HuH-7 (cell line): ENCODE data around the gene ABCG8.

Experiments used
- DNase-seq: peaks from one replicate; pipeline ENCODE4 v3.0.0; 2011; ENCODE audit warnings: low spot score

Gene ABCG8

DNA sequence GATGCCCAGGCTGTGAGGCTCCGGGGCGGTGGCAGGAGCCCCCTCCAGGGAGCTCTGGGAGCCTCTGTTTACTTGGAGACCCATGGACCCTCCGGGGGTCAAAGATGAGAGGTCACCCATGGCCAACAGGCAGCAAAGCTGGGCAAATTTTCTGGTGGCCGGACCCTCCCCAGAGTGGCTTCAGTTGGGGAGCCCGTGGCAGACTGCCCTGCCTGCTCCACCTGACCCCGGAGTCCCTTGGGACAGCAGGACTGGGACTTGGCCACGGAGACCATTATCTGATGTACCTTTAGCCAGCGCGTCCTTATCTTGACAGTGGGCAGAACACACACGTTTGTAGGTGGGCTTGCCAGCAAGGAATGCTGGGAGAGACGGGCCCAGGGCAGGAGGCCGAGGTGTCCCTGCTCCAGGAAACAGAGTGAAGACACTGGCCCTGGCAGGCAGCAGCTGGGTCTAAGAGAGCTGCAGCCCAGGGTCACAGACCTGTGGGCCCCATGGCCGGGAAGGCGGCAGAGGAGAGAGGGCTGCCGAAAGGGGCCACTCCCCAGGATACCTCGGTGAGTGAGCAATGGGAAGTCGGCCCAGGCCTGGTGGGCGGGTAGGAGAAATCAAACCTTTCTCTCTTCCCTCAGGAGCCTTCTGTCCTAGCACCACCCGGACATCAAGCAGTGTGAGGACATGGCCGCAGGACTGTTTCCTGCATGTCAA is at the start of gene ABCG8, which contains the start of gene ABCG5:
ABCG8 (plus strand) TSS at position 412 of the 708 bp plus-strand sequence; CDS start at position 495, 83 bp downstream.
ABCG5 (minus strand) TSS at position 280 of the 708 bp plus-strand sequence; CDS start at position 120, 160 bp downstream.
- no peak for DNase-seq

DNA sequence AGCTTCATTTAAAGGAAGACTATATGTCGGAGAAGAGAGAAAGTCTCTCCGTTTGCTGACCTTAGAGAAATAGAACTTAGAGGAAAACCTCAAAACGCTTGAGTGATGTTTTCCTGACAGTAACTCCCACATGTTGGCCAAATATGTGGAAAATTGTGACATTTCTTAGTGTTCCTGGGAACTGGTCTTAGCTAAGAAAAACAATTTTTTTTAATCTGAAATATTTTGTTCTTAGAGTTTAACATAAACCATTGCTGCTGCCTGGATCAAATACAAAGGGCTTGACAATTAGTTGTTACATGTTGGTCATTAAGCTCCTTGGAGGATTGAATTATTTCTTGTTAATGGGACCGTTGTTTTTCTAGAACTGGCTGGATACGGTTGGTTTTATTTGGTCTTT is 48.6 kb upstream of the ABCG8 start:
- no peak for DNase-seq

DNA sequence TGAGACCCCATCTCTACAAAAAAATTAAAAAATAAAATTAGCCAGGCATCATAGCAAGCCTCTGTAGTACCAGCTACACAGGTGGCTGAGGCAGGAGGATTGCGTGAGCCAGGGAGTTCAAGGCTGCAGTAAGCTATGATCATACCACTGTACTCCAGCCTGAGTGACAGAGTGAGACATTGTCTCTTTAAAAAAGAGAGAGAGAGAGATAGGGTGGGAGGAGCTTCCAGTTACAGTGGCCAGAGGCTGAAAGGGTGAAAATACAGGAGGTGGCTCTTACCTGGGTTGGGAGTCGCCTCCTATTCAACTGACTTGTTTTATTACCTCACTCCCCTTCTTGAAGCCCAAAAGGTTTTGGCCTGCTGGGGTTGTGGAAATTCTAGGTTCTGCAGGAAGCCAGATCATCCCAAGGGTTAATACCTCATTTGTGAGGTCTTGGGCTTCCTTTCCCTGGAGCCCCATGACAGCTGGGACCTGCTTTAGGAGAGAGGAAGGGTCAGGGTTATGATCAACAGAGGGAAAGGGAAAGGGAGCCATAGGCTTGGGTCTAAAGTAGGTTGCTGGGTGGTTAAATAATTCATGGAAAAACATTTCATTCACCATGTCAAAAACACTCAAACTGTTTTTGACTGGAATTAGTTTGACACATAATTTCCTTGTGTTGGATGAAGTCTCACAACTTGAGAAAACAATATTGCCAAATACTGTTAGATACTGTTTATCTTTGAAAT is 47.6 kb upstream of the ABCG8 start:
- no peak for DNase-seq

DNA sequence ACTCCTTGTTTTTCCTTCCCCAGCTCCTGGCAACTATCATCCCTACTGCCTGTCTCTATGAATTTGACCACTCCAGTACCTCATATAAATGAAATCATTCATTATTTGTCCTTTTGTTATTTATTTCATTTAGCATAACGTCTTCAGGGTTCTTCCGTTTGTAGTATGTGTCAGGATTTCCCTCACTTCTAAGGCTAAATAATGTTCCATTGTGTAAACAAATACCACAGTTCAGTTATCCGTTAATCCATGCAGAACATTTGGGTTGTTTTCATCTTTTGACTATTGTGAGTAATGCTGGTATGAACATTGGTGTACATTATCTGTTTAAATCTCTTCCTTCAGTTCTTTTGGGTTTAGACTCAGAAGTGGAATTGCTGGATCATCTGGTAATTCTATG is 46.1 kb upstream of the ABCG8 start:
- DNase-seq, result no peak

DNA sequence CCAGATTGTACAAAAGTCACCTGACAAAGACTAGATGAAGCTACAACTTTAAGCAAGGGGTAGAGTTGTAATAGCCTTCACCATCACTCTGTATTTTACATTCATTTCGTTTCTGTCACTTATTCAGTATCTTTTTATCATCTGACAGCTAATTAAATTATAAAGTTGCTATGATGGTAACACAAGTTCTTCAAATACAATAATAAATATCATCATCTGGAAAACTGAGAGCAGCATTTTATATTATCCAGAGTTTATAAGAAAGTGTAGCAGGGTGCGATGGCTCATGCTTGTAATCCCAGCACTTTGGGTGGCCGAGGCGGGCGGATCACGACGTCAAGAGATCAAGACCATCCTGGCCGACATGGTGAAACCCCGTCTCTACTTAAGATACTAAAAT is 43.8 kb upstream of the ABCG8 start:
- no peak for DNase-seq

DNA sequence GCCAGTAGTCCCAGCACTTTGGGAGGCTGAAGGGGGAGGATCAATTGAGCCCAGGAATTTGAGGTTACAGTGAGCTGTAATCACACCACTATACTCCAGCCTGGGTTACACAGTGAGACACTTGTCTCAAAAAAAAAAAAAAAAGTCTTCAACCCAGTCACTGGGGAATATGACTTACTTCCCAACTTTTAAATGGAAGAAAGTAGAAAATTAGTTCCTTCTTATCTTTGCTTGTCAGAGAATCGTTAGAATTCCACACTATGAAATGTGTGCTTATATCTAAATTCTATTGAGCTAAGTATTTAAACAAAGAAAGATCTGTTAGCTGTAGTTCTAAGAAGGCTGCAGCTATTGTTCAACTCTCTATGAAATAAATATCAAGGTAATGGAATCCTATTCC is 42.6 kb upstream of the ABCG8 start:
- no peak for DNase-seq

DNA sequence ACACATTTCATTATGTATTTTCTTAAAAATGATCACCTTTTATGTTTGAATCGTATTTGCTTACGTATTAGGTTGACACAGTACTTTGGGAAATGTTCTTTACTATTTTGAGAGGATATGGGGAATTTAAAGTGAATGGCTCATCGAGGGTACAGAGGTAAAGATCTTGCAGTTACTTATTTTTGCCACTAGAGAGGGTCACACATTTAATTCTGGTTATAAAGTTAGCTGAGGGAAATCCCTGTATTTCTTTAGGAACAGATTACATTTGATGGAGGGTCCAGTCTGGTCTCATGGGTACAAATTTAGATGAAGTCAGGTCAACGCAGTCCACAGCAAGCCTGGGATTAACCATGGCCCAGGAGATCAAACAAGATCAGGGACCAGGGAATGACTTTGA is 40.5 kb upstream of the ABCG8 start:
- no peak for DNase-seq

DNA sequence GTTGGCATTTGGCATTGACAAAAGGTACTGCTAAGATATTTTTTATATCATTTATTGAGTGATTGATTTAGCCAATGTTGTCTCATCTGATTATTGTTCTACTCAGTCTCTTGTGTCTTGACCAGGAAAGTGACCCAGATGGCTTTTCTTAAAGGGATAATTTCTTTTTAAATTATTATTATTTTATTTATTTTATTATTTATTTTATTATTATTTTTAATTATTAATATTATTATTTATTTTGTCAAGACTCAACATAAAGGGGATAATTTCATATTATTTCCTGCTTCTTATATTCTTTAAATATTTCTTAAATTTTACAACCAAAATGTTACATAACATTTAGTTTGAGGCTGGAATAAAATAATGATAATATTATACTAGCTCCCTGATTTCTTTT is 37.9 kb upstream of the ABCG8 start:
- no peak for DNase-seq

DNA sequence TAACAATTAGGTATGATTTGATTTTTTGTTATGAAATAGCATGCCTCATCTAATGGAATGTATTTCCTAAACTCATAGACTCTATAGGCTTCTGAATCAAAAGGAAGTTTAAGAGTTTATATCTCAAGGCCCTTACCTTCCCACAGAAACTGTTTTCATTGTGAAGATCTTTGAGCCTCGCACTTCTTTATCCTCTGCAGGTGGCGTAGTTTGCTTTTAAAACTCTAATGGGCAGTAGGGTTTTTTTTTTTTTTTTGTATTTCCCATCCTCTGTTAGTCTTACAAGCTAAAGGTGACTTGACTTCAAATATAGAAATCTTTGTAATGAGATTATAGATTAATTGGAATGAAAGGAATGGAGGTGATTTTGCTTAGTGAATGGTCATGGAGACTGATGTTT is 36.6 kb upstream of the ABCG8 start:
- DNase-seq, result no peak

DNA sequence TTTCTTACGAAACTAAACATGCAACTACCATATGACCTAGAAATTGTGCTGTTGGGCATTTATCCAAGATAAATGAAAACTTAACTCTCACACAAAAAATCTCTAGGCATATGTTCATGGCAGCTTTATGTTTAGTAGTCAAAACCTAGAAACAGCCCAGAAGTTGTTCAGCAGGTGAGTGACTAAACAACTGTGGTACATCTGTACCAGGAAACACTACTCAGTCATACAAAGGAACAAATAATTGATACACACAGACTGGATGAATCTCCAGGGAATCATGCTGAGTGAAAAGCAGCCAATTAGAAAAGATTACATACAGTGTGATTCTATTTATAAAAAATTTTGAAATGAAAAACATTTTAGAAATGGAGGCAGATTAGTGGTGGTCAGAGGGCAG is 35.7 kb upstream of the ABCG8 start:
- DNase-seq, result no peak

DNA sequence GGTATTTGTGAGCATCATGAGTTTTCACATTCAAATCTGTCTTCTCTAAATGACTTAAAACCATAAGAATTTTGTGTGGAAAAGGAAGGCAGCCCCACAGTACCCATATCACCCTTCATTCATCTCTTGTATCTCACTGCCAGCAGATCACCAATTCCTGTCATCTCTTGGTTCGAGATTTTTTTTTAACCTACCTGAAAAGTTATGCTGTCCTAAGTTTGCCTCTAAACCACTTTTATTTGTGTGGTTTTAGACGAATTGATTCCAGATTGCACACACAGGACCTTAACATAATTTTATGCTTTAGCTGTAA is 32.1 kb upstream of the ABCG8 start:
- DNase-seq, result no peak

DNA sequence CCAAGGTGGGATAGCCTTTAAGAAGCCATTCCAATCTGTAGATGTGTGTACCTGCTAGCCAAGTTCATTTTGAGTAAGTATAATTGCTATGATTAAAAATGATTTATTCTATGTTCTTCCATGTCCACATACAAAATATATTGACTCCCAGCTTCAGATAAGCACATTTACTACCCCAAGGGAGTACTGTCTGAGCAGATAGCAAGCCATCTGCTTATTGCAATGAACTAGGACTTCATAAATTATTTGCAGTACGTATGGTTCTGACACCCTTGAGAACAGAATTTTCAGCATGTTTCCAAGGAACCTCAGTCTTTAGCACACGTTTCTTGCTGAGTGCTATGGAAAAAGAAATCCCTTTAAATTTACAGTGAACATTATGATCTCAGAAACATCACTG is 28.3 kb upstream of the ABCG8 start:
- DNase-seq, result no peak

DNA sequence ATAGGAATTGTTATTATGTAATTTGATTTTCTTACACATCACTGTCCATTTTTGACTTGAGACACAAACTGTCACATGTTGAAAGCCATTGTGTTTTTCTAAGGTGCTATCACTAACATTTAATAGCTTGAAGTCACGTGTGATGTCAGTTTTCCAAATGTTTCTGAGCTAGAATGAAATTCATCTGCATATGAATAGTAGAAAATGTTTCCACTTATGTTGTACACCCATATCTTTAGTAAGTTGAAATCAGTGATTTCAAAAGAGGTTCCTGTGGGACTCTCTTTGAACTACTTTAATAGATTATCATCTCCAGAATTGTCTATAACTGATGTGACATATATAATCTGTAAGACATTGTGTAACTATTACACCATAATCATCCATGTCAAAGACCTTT is 27.9 kb upstream of the ABCG8 start:
- no peak for DNase-seq

DNA sequence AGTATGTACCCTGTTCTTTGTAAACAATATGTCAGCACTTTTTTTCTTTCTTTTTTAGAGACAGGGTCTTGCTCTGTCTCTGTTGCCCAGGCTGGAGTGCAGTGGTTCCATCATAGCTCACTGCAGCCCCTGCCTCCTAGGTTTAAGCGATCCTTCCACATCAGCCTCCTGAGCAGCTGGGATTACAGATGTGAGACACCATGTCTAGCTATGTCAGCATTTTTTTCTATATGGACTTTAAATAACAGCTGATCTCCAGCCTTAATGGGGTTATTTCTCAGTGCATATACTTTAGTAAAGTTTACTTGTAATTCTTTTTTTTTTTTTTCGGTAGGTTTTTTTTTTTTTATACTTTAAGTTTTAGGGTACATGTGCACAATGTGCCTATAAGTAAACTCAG is 26.8 kb upstream of the ABCG8 start:
- DNase-seq, result no peak

DNA sequence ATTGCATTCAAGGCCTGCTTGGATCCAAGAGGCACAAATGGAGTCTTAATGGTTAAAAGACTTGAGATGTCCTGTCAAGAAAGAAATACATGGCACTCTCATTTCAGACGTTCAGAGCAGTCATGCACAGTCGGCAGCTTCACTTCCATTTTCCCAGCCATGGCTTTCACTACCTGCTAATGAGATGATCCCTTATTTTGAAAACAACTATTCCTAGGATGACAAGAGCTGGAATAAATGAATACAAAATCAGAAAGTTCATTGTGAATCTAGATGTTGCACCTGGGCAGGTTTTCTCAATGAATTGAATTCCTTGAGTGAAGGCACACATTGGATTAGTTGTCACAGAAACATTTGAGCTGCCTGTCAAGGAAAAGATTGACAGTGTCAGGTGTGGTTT is 25.8 kb upstream of the ABCG8 start:
- no peak for DNase-seq

DNA sequence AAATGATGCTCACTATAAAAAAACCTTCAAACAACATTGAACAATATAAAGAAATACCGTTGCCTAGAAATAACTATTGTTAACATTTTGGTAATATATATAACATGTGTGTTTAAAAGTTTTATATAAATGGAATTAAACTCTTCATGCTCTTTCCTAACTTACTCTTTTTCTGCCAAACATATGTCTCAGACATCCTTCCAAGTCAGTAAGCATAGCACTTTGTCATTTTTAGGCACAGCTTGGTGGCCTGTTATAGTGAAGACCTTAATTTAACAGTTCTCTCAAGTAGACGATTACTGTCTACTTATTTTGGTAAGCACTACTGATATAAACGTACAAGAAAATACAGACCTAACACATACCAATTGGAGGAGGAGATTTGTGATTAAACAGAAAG is 24.1 kb upstream of the ABCG8 start:
- no peak for DNase-seq

DNA sequence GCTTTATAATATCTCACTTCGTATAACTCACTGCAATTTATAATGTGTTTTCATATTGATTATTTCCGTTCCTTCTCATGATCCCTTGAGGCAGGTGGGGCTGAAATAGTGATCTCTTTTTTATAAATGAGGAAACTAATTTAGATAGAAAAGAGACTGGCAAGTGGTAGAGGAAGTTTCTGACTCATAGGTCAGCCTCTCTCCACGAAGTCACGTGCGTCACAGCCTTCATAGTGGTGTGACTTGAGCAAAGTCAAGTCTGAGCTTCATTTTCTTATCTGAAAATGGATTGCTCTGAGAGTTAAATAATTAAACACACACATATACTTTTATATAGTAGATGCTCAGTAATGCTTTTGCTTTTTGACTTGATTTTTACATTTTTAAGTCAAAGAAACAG is 20.0 kb upstream of the ABCG8 start:
- DNase-seq, result no peak

DNA sequence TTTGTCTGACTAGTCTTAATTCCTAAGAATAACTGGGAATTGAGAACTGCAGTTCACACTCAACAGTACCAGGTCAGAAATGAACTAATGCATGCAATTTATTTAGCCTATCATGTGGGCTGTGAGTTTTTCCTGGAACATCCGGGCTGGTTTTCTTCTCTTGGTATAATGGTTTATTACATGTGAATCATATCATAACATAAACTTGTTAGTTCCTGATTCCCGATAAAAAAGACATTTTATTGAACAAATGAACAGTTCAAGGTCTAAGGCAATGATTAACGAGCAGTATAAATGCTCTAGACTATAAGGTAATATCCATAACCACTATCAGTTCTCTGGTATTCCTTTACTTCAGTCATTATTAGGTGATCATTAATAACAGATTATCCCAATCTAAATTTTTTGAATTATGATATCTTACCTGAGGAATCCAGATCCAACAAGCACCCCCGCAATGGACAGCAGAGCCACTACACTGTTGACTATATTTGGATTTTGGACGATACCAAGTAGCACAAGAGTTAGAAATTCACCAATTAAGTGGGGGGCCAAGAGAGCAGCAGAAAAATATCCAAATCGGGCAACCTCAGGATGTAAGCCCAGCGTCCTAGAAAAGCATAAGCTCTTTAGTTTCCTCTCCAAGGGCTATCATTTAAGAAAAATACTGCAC is 19.1 kb upstream of the ABCG8 start:
- no peak for DNase-seq

DNA sequence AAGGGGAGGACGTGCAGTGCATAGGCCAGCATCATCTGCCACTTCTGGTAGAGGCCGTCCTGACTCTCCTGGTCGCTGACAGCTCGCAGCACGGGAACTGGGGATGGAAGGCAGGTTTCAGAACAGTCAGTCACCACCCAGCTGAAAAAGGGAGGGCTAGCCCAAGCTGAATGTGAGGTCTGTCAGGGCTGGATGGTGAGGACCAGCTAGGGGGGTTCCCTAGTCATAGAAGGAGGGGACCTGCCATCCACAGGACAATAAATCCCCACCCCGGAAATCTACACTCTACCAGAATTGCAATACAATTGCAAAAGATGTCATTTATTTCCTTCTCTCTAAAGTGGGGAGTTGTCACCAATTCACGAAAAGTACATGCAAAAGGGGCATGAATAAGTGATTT is 15.9 kb upstream of the ABCG8 start:
- DNase-seq, result no peak

DNA sequence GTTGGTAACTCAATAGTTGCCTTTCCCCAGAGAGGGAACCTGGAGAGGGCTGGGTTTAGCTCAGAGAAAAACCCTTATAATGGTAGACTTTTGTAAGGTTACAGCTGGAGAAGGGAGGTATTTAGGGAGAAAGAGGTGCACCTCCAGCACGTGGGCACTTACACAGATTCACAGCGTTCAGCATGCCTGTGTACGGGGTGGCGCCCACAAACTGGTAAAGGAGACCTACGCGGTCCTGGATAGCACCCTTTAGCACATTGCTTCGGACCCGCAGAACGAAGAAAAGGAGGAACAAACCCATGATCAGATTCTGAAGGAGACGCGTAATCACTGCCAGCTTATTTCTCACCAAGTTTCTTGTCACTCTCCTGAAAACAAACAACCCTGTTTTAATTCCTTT is 15.0 kb upstream of the ABCG8 start:
- DNase-seq, result no peak

DNA sequence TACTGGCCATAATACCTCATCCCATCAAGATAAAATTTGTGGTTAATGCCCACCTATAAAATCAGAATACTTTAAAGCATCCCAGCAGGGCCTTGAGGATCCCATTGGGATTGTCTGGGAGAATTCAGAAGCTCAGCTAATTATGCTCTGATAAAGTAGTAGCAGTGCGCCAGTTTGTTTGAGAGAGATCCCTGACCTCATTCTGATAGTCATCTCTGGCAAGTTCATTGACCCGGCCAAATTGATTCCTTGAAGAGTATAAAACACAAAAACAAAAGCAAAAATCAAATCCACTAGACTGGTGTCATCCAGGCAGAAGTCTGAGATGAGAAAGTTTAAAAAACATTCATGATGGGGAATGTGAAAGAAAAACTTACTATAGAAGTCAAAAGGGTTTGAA is 14.3 kb upstream of the ABCG8 start:
- DNase-seq, result no peak

DNA sequence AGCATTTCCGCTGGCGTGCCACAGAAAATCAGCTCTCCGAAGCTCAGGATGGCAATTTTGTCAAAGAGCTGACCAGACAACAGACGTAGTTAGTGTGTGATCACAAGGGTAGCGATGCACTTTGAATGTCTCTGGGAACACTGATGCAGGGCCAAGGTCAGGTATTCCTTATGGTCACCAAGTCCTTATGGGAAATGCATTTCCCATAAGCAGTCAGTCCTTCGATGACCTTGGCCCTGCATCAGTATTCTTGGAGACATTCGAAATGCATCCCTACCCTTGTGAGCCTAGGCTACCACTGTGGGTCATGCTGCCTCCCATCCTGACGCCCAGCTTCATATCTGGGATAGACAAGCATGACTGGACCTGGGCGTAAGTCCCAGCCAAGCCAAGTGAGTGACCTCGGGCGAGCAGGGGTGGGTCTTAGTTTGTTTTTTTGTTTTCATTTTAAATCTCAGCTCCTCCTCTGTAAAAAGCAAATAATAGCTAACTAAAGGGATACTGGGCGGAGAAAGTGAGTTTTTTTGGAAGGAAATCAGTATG is 13.7 kb upstream of the ABCG8 start:
- DNase-seq, result no peak

DNA sequence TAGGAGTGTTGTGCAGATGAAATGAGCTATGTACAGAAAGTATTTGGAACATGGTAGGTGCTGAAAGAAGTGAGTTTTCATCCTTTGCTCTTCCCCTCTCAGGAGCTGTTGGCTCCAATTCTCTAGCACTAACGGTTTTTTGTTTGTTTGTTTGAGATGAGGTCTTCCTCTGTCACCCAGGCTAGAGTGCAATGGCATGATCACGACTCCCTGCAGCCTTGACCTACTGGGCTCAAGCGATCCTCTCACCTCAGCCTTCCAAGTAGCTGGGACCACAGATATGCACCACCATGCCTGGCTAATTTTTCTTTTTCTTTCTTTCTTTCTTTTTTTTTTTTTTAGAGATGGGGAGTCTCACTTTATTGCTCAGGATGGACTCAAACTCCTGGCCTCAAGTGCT is 12.9 kb upstream of the ABCG8 start:
- no peak for DNase-seq
